OCI-LY3 (cell line): ENCODE data around the gene FOXG1.

Experiments used
- H2AFZ ChIP-seq: fragments of 200-600, 300-600 bp; shearing (Covaris generic); 2 replicates; pipeline ENCODE4 v1.6.0; 2014; ENCODE audit warnings: antibody characterized with exemption, low read depth, low read length
- H3K27ac ChIP-seq: fragments of 200-600, 300-600 bp; sonication (generic); 2 replicates; pipeline ENCODE4 v1.5.1; 2014; ENCODE audit warnings: mild to moderate bottlenecking, low read length, moderate library complexity, mixed read lengths
- H3K27me3 ChIP-seq: fragments of 200-600, 300-600 bp; sonication (generic); 2 replicates; pipeline ENCODE4 v1.6.1; 2014; ENCODE audit warnings: low read depth, low read length, mixed read lengths
- H3K36me3 ChIP-seq: fragments of 200-600, 300-600 bp; sonication (generic); replicated peaks from 2 replicates; pipeline ENCODE3; 2014; ENCODE audit warnings: low read depth, low read length, mixed read lengths
- H3K4me1 ChIP-seq: fragments of 300-600, 200-600 bp; sonication (generic); 2 replicates; pipeline ENCODE4 v1.6.1; 2014; ENCODE audit warnings: low read length, mixed read lengths
- H3K4me2 ChIP-seq: fragments of 200-600, 300-600 bp; sonication (generic); 2 replicates; pipeline ENCODE4 v1.6.1; 2014; ENCODE audit warnings: low read length, mixed read lengths
- H3K4me3 ChIP-seq: fragments of 300-600, 200-600 bp; sonication (generic); 2 replicates; pipeline ENCODE4 v1.5.1; 2014; ENCODE audit warnings: antibody characterized with exemption, mild to moderate bottlenecking, low read length, moderate library complexity
- H3K79me2 ChIP-seq: fragments of 300-600, 200-600 bp; shearing (Covaris generic); 2 replicates; pipeline ENCODE4 v1.6.1; 2014; ENCODE audit warnings: mild to moderate bottlenecking, low read length, mixed read lengths
- H3K9ac ChIP-seq: fragments of 300-600, 200-600 bp; shearing (Covaris generic); 2 replicates; pipeline ENCODE4 v1.6.0; 2014; ENCODE audit warnings: mild to moderate bottlenecking, low read length, moderate library complexity
- H3K9me3 ChIP-seq: fragments of 200-600, 300-600 bp; shearing (Covaris generic); 2 replicates; pipeline ENCODE4 v1.6.1; 2014; ENCODE audit warnings: low read length, mixed read lengths; ENCODE audit not compliant: insufficient read depth
- H4K20me1 ChIP-seq: fragments of 200-600, 300-600 bp; sonication (generic); 2 replicates; pipeline ENCODE4 v1.6.1; 2016; ENCODE audit warnings: low read length, mixed read lengths; ENCODE audit not compliant: insufficient read depth
- CTCF ChIP-seq: fragments of 200-600, 300-600 bp; sonication (generic); IDR thresholded peaks from 2 replicates; pipeline ENCODE4 v1.5.1; 2014; ENCODE audit warnings: antibody characterized with exemption, low read length, low read depth
- EZH2phosphoT487 ChIP-seq: fragments of 200-600 bp; shearing (Covaris generic); IDR thresholded peaks from 2 replicates; pipeline ENCODE4 v1.6.1; 2018; ENCODE audit warnings: antibody characterized with exemption, mixed run types, low read depth

Gene FOXG1

GRCh38 chr14:28780843-28781820 is 14.5 kb downstream of the FOXG1 start:
- H3K9me3 ChIP-seq: no peaks in the 10 kb centered on the region
- H2AFZ ChIP-seq: peak overlapping the region; percentile 26; the same call in 1 of the 2 replicates
- H3K27me3 ChIP-seq: no peaks in the 10 kb centered on the region
- TF ChIP-seq EZH2phosphoT487 (no peak), CTCF (no peak)
- H3K4me1 ChIP-seq: peaks cover 13% of the 10 kb centered on the region
- H3K9ac ChIP-seq: no peak overlapping the region
- no peaks in the 10 kb centered on the region for H3K36me3 ChIP-seq
- H4K20me1 ChIP-seq: no peaks in the 10 kb centered on the region
- no peak overlapping the region for H3K4me3 ChIP-seq
- H3K79me2 ChIP-seq: no peaks in the 10 kb centered on the region
- peak overlapping the region; percentile 13; the same call in 1 of the 2 replicates for H3K4me2 ChIP-seq
- H3K27ac ChIP-seq: no peak overlapping the region

GRCh38 chr14:28782301-28782700 is 15.7 kb downstream of the FOXG1 start:
- Histone ChIP-seq H4K20me1 (no peaks in the 10 kb centered on the region), H3K27ac (no peak overlapping the region), H3K4me3 (no peak overlapping the region), H3K36me3 (no peaks in the 10 kb centered on the region), H2AFZ (no peak overlapping the region), H3K4me1 (peaks cover 13% of the 10 kb centered on the region), H3K27me3 (no peaks in the 10 kb centered on the region), H3K9ac (no peak overlapping the region), H3K9me3 (no peaks in the 10 kb centered on the region), H3K79me2 (no peaks in the 10 kb centered on the region), H3K4me2 (no peak overlapping the region)
- TF ChIP-seq EZH2phosphoT487: no peak
- no peak for TF ChIP-seq CTCF

GRCh38 chr14:28783664-28784063 is 17.1 kb downstream of the FOXG1 start:
- Histone ChIP-seq H3K79me2 (no peaks in the 10 kb centered on the region), H2AFZ (no peak overlapping the region), H3K27me3 (no peaks in the 10 kb centered on the region), H3K27ac (no peak overlapping the region), H3K4me2 (no peak overlapping the region), H3K36me3 (no peaks in the 10 kb centered on the region), H3K4me1 (peaks cover 13% of the 10 kb centered on the region), H3K9ac (no peak overlapping the region), H3K9me3 (no peaks in the 10 kb centered on the region), H3K4me3 (no peak overlapping the region), H4K20me1 (no peaks in the 10 kb centered on the region)
- no peak for TF ChIP-seq EZH2phosphoT487
- no peak for TF ChIP-seq CTCF

- Histone ChIP-seq H3K79me2 (no peaks in the 10 kb centered on the region), H3K4me3 (no peak overlapping the region), H2AFZ (no peak overlapping the region), H3K27me3 (no peaks in the 10 kb centered on the region), H3K4me2 (peak overlapping the region; percentile 29; the same call in 1 of the 2 replicates), H3K9ac (no peak overlapping the region), H3K27ac (no peak overlapping the region), H4K20me1 (no peaks in the 10 kb centered on the region), H3K4me1 (peaks cover 13% of the 10 kb centered on the region), H3K9me3 (no peaks in the 10 kb centered on the region), H3K36me3 (no peaks in the 10 kb centered on the region)
- no peak for TF ChIP-seq CTCF
- no peak for TF ChIP-seq EZH2phosphoT487
Measured at GRCh38 chr14:28784096-28785048, 17.8 kb downstream of the FOXG1 start.
